HG02759 (cell line): ENCODE measurements around the gene SHKBP1.

Source experiments
- ATAC-seq: cut with Tn5 transposase; IDR thresholded peaks from one replicate; pipeline ENCODE4 v1.9.1; 2021; ENCODE audit warnings: mild to moderate bottlenecking, moderate library complexity; ENCODE audit not compliant: unreplicated experiment

Gene SHKBP1

DNA sequence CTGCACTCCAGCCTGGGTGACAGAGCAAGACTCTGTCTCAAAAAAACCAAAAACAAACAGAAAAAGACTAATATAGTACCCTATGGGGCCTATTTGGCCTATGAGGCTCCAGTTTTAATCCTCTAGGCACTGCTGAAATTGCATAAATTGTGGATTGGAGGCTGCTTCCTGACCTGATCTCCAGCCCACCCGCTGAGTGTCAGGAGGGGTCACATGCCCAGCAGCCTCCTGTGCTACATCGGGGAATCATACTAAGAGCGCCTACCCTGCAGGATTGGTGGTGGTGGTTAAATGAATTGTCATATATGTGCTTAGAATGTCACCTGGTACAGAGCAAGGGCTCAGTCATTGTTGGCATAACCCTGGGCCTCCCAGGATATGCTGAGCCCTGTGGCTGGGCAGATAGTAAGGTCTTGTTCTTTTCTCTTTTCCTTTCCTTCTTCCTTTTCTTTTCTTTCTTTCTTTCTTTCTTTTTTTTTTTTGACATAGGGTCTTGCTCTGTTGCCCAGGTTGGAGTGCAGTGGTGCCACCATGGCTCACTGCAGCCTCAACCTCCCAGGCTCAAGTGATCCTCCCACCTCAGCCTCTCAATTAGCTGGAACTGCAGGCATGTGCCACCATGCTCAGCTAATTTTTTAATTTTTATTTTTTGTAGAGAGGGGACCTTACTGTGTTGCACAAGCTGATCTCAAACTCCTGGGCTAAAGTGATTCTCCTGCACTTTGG lies 55.8 kb downstream of the SHKBP1 start:
- ATAC-seq, result no peak

DNA sequence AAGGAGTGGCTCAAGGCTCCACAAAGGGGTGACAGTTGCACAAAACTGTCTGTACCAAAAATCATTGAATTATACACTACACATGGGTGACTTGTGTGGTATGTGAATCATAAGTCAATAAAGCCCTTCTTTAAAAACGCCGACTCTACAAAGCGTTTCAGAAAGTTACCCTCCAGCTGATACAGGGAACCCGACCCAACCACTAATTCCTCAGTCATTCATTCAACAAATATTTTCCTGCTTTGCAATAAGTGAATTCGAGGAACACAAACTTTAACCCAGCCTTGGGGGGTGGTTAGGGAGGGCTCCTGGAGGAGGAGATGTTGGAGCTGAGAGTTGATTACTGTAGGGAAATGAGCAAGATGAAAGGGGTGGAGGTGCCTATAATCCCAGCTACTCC lies 56.5 kb downstream of the SHKBP1 start:
- no peak for ATAC-seq

DNA sequence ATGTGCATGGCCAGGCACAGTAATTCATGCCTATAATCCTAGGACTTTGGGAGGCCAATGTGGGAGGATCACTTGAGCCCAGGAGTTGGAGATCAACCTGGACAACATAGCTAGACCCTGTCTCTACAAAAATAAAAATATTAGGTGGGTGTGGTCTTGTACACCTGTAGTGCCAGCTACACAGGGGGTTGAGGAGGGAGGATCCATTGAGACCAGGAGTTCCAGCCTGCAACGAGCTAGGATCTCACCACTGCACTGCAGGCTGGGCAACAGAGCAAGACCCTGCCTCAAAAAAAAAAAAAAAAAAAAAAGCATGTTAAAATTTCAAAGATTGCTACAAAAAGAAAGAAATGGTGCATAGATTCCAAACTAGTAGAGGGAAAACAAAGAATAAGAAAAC lies 61.7 kb downstream of the SHKBP1 start:
- no peak for ATAC-seq

DNA sequence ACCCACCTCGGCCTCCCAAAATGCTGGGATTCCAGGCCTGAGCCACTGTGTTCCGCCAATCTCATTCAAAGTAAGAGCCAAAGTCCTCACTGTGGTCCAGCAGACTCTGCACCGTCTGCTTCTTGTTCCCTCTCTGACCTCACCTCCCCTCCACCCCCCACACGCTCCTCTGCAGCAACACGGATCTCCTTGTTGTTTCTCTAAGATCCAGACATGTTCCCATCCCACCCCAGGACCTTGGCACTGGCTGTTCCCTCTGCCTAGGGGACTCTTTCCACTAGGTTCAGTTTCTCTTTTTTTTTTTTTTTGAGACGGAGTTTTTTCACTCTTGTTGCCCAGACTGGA lies 62.9 kb downstream of the SHKBP1 start:
- ATAC-seq, result no peak

DNA sequence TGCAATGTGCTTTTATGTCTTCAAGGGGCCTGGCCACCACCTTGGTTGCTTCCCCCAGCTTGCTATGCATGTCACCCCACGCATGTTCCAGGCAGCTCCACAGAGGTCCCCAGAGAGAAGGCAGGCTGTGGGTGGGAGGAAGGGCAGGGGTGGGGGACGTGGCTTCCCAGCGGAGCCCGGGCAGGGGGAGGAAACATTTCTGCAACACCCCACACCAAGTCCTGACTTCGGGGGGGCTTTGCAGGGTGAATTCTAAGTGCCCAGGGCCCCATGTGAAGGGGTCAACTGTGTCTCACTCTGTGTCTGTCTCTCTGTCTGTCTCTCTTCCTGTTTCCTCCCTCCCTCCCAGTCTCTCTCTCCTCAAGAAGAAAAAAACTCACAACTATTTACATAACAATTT lies 64.1 kb downstream of the SHKBP1 start:
- ATAC-seq, result no peak
